Neural progenitor cell (in vitro differentiated cells): ENCODE results near the gene ZAP70.

Source experiments
- EZH2phosphoT487 ChIP-seq: fragments of 200-600 bp; sonication (generic); IDR thresholded peaks from 2 replicates; pipeline ENCODE4 v1.6.1; 2017; ENCODE audit warnings: antibody characterized with exemption
- TF ChIP-seq, protein P1 (sequence below): fragments of 200-600 bp; sonication (generic); IDR thresholded peaks from 2 replicates; pipeline ENCODE4 v1.5.1; 2017; ENCODE audit warnings: antibody characterized with exemption, mild to moderate bottlenecking

DNA sequence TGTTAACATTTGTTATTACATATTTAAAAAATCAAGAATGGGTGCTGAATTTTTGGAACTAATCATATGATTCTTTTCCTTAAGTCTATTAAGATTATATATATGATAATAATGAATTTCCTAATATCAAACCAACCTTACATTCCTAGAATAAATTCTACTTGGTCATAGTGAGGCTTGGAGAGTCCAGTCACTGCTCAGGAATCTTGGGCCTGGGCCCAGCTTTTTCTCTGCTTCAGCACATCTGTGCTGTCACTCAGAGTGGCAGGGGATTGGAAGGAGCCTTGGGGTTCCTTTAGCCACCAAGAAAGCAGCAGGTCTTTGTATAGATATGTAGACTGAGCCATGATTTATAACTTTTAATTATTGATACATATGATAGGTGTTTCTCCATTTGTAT, 19.9 kb upstream of the ZAP70 start:
- TF ChIP-seq, protein P1, sequence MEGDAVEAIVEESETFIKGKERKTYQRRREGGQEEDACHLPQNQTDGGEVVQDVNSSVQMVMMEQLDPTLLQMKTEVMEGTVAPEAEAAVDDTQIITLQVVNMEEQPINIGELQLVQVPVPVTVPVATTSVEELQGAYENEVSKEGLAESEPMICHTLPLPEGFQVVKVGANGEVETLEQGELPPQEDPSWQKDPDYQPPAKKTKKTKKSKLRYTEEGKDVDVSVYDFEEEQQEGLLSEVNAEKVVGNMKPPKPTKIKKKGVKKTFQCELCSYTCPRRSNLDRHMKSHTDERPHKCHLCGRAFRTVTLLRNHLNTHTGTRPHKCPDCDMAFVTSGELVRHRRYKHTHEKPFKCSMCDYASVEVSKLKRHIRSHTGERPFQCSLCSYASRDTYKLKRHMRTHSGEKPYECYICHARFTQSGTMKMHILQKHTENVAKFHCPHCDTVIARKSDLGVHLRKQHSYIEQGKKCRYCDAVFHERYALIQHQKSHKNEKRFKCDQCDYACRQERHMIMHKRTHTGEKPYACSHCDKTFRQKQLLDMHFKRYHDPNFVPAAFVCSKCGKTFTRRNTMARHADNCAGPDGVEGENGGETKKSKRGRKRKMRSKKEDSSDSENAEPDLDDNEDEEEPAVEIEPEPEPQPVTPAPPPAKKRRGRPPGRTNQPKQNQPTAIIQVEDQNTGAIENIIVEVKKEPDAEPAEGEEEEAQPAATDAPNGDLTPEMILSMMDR: no peak
- no peak for TF ChIP-seq EZH2phosphoT487
